SU-DHL-6 (cell line): ENCODE data around the gene WNT2B.

Experiments used
- EZH2phosphoT487 ChIP-seq: fragments of 200-600 bp; sonication (generic), shearing (Covaris generic); conservative IDR thresholded peaks from 2 replicates; pipeline ENCODE4 v1.6.1; 2018; ENCODE audit warnings: mild to moderate bottlenecking, antibody characterized with exemption, low read length, moderate library complexity, mixed read lengths
- TF ChIP-seq, protein P1 (sequence below): fragments of 200-600 bp; sonication (generic); IDR thresholded peaks from one replicate; pipeline ENCODE4 v1.5.1; 2017; ENCODE audit warnings: antibody characterized with exemption, mild to moderate bottlenecking, low read length, moderate library complexity; ENCODE audit not compliant: insufficient read depth, poor library complexity, severe bottlenecking

DNA sequence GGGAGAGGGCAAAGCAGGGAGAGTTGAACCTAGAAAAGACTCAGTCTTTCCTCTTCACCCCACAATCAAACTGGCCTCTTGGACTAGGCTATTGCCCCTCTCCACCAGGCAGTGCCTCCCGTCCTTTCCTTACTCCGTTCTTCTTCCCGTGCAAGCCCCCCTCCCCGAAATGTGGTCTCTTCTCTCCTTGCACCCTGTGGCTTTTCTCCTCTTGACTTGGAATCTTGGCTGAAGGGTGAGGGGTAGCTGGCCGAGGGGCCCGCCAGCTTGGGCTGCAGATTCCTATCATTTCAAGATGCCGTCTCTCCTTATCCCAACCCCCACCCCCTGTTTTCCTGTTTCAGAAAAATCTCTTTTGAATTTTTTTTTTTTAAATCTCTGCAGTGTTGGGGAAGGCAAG, 1.6 kb downstream of the WNT2B start:
- TF ChIP-seq, protein P1, sequence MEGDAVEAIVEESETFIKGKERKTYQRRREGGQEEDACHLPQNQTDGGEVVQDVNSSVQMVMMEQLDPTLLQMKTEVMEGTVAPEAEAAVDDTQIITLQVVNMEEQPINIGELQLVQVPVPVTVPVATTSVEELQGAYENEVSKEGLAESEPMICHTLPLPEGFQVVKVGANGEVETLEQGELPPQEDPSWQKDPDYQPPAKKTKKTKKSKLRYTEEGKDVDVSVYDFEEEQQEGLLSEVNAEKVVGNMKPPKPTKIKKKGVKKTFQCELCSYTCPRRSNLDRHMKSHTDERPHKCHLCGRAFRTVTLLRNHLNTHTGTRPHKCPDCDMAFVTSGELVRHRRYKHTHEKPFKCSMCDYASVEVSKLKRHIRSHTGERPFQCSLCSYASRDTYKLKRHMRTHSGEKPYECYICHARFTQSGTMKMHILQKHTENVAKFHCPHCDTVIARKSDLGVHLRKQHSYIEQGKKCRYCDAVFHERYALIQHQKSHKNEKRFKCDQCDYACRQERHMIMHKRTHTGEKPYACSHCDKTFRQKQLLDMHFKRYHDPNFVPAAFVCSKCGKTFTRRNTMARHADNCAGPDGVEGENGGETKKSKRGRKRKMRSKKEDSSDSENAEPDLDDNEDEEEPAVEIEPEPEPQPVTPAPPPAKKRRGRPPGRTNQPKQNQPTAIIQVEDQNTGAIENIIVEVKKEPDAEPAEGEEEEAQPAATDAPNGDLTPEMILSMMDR, result no peak
- no peak for TF ChIP-seq EZH2phosphoT487
